Heart left ventricle (tissue), 16 donors: Measurements from ENCODE around the gene SLC9C1. TPM values are rescaled to one million over a fixed set of nuclear protein-coding genes. Genes with fewer than 3 reads are reported as not detected.

Experiments
- ATAC-seq, 4 donors: fragments of 200-7000 bp; cut with Tn5 transposase; one replicate each; pipeline ENCODE4 v1.9.1; 2020 to 2022; ENCODE audit warnings: moderate library complexity in 4 of 4, mild to moderate bottlenecking in 3 of 4, moderate number of reproducible peaks in 1 of 4
- DNase-seq, 5 donors: peaks; one replicate each; pipeline ENCODE4 v3.0.0-alpha.2; 2020
- H3K27ac ChIP-seq, 12 donors: fragments of 200-600 bp; sonication (generic) in 4 of 12; one replicate each; pipeline versions ENCODE4 v1.5.0 to v1.8.0; 2016 to 2022; ENCODE audit warnings: mild to moderate bottlenecking in 2 of 12
- H3K27me3 ChIP-seq, 9 donors: fragments of 200-600 bp; sonication (generic) in 2 of 9; one replicate each; pipeline versions ENCODE4 v1.5.1 to v1.8.0; 2016 to 2022; ENCODE audit warnings: mild to moderate bottlenecking in 3 of 9
- H3K36me3 ChIP-seq, 9 donors: fragments of 200-600 bp; sonication (generic) in 2 of 9; one replicate each; pipeline versions ENCODE4 v1.5.0 to v1.8.0; 2018 to 2022; ENCODE audit warnings: mild to moderate bottlenecking in 2 of 9
- H3K4me1 ChIP-seq, 12 donors: fragments of 200-600 bp; sonication (generic) in 4 of 12; one replicate each; pipeline versions ENCODE4 v1.5.0 to v1.8.0; 2016 to 2022; ENCODE audit warnings: mild to moderate bottlenecking in 3 of 12
- H3K4me3 ChIP-seq, 12 donors: fragments of 200-600 bp; sonication (generic) in 4 of 12; one replicate each; pipeline versions ENCODE4 v1.5.0 to v1.8.0; 2017 to 2022; ENCODE audit warnings: mild to moderate bottlenecking in 9 of 12, moderate library complexity in 4 of 12
- H3K9me3 ChIP-seq, 12 donors: fragments of 200-600 bp; sonication (generic) in 4 of 12; one replicate each; pipeline versions ENCODE4 v1.5.0 to v1.8.0; 2016 to 2022; ENCODE audit warnings: mild to moderate bottlenecking in 1 of 12
- CTCF ChIP-seq, 12 donors: fragments of 200-600 bp; sonication (generic) in 4 of 12; IDR thresholded peaks; one replicate each; pipeline versions ENCODE4 v1.5.0 to v1.8.0; 2018 to 2022; ENCODE audit warnings: antibody characterized with exemption in 12 of 12, mild to moderate bottlenecking in 5 of 12
- POLR2A ChIP-seq, 2 donors: fragments of 450-650 bp; IDR thresholded peaks; one replicate each; pipeline ENCODE4 v1.6.1; 2017; ENCODE audit warnings: antibody characterized with exemption in 2 of 2, mild to moderate bottlenecking in 2 of 2, moderate library complexity in 2 of 2
- WGBS, 4 donors: extraction: QIAGEN DNeasy Blood & Tissue Kit in 2 of 4; methylation state at CpG; one replicate each; pipeline versions ENCODE4 v1.1.5 to v1.1.7; 2013 to 2018; 5-methylcytosine and 5-hydroxymethylcytosine counted together
- intact Hi-C, 10 donors: fragments of 100-400 bp; cut with DNase I; formaldehyde crosslinking; loops; one replicate each; pipeline versions ENCODE4 v1.11.1 to v1.14.2; 2022
- long read RNA-seq, 3 donors: library from polyadenylated mRNA; unstranded; transcript quantifications; one replicate each; pipeline ENCODE4 v2.0.0, GENCODE V29; 2020 to 2021
- polyA plus RNA-seq, 2 donors: library from polyadenylated mRNA; stranded (reverse); fragments of 200-250 nt; gene quantifications; one replicate each; pipeline ENCODE4 v1.2.3, GENCODE V29; 2013
- total RNA-seq, 9 donors: library from RNA; depleted of rRNA in 2 of 9; stranded (reverse); fragments of >200 nt in 2 of 9; fragmentation: NEBNext Ultra II Directional in 3 of 9; extraction: Animal tissue kit (Norgen Biotek cat#: 25700) in 3 of 9; gene quantifications; one replicate each; pipeline versions ENCODE4 v1.1.0 to v1.2.4, GENCODE V29; 2016 to 2023
- donor health status: ischemic (EF 13 %, LVEDD 7.1; RV severe dilation, severe dysfunction).
- donor health status: healthy with polysubstance abuse.
- donor health status: DM: no; HTN: yes; CAD: no.
- donor health status: DM: no; HTN: no; CAD: no.
- donor health status: ischemic (EF 25% LVEDD 6.9; RV normal size, moderate dysfunction).
- donor health status: ischemic (EF 25% LVEDD 5.7; RV mildly dilated, moderate dysfunction).
- donor health status: healthy.
- donor health status: DM: yes; HTN: yes; CAD: no.
- donor health status: ischemic (EF 35%, LVEDD 5.7; RV mildly dilated, moderate dysfunction).
- donor health status: nonischemic (EF 11% LVEDD 7.7; RV severe dilation, severe dysfunction).
- donor health status: DM: yes; HTN: yes; CAD: no.
- donor health status: PGD.
- donor health status: ischemic (EF 29% LVEDD 5.4; RV normal size, mild dysfunction).
- donor health status: nonischemic (EF 23%, LVEDD 6.1; RV moderate dilation, normal function).

SLC9C1 gene
- total RNA-seq (1 to 10 TPM in 7 of 9 donors, under 1 TPM in 2; 0.48 to 3.8 (median 1.4) TPM), polyA plus RNA-seq (under 1 TPM; 0.11 to 0.15 TPM)
- long read RNA-seq, donor 1, partial matches to known transcripts = 0 of 2 reads
- long read RNA-seq, donor 1, other reads (novel, unspliced or antisense) = 2 of 2 reads
- long read RNA-seq, donor 2 = 0 reads
- long read RNA-seq, donor 3, partial matches to known transcripts = 0 of 1 reads
- long read RNA-seq, donor 3, other reads (novel, unspliced or antisense) = 1 of 1 reads

DNA sequence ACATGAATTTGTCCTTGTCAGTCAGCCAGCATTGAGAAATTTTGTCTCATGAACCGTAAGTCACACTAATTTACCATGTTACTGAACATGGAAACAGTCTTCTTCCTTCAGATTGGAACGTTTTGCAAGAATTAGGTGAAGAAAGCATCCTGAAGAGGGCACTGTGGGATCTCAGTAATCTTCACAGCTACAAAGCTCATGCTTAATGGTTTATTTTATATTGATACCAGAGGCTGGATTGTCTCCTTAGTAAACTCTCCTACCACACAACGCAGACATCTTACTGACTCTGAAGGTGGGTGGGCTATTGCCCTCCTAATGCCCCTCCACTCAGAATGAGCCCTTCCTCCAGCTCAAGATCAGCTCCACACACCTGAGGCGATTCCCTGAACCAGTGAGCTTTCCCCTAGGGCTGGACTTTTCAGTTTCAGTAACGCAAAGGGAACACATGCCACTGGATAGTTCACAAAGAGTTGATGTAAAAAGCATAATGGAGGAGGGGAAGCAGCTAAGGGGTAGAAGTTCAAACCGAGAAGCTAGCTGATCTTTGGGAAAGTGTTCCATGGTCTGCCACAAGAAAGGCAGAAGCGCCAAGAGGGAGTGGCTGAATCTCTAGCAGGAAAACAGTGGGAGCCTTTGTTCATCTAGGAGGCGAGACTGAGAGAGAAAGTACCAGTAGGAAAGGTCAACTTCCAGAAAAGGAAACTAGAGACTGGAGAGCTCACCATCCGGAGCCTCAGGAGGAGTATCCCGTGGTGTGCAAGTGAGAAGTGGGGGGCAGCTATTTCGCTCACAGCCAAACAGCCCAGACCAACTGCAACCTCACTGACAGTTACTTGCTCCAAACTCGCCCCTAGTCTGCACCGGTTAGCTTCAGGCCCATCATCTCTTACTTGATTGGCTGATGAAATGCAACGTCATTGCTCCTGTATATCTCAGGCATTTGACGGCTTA, at the start of gene SLC9C1:
TSS of gene SLC9C1 (minus strand) at position 849 of the 954 bp plus-strand sequence. CDS start 7,425 bp downstream, outside the sequence.
- Histone ChIP-seq H3K4me3 (peak within 1 kb of the TSS; percentile 3 to 58 (median 50)), H3K4me1 (peaks cover 0 to 23% (median 4%) of the 10 kb centered on the region in 12 donors), H3K9me3 (no peaks in the 10 kb centered on the region), H3K27me3 (no peaks in the 10 kb centered on the region), H3K36me3 (no peaks in the 10 kb centered on the region), H3K27ac (peak within 1 kb of the TSS; percentile 39 to 78 (median 68))
- no peak for TF ChIP-seq POLR2A (IDR thresholded peaks at IDR 0.05)
- TF ChIP-seq CTCF (IDR thresholded peaks at IDR 0.05) = peak; percentile 40 to 77 (median 62)
- DNase-seq (peak in 2 of 5 donors; percentile 43 to 52), ATAC-seq (peak; percentile 77 to 91 (median 88))
- 11 to 20% (median 17%) methylated on average over 15 of the region's 15 CpGs for WGBS, 4 donors
- intact Hi-C loops = loop anchor here in 8 of 10 donors (2.0 to 10.0 kb wide), 7 partner anchors 169 to 239 kb away; no protein-coding TSS in a partner anchor

DNA sequence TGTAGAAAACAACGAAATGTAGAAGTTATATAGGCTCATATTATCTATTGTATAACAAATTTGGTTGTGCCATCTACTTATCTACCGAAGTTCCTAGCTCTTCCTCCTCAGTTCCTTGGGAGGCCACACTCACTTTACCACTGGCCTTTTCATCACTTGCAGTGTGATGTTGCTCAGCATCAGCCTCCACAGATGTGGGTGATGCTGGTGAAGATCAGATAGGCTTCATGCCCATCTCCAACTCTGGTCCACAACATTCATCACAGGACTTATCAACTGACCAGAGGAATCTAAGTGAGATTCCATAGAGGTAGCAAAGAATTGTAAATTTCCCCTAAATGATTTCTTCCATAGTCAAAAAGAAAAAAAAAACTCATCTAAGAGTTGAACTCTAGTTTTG, 47.4 kb upstream of the SLC9C1 start:
- no peak for DNase-seq
- intact Hi-C loops = no loop called here
- H3K4me1 ChIP-seq = peaks cover 0 to 20% (median 0%) of the 10 kb centered on the region in 12 donors
- peaks cover 0 to 15% (median 1%) of the 10 kb centered on the region in 12 donors for H3K9me3 ChIP-seq
- 81 to 90% (median 85%) methylated on average over 2 of the region's 2 CpGs for WGBS, 4 donors
- no peak for ATAC-seq
- no peaks in the 10 kb centered on the region for H3K27me3 ChIP-seq
- peaks cover 0 to 19% (median 0%) of the 10 kb centered on the region in 9 donors for H3K36me3 ChIP-seq
- H3K4me3 ChIP-seq = no peak overlapping the region
- no peak for TF ChIP-seq POLR2A (IDR thresholded peaks at IDR 0.05)
- no peak for TF ChIP-seq CTCF (IDR thresholded peaks at IDR 0.05)
- H3K27ac ChIP-seq = no peak overlapping the region

DNA sequence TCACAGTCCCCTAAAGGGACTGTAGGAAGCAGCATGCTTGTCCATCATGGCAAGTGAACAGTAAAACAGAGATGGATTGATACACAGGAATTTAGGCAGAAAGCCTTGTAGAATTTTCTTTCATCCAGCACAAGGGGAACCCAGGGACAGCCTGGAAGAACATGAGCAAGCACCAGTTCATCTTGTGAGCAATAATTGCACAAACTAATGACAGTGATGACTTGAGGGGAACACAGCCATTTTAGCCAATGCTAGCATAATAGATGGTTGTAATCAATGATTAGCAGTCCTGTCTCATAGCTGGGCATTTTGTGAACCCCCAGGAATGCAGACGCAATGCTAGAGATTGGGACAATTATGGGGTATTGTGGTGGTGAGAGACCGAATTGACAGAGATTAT, 45.6 kb upstream of the SLC9C1 start:
- intact Hi-C loops = no loop called here
- H3K36me3 ChIP-seq = peaks cover 0 to 5% (median 0%) of the 10 kb centered on the region in 9 donors
- no peaks in the 10 kb centered on the region for H3K27me3 ChIP-seq
- ATAC-seq = no peak
- no peak overlapping the region for H3K4me3 ChIP-seq
- no peak for TF ChIP-seq POLR2A (IDR thresholded peaks at IDR 0.05)
- TF ChIP-seq CTCF (IDR thresholded peaks at IDR 0.05) = no peak
- H3K27ac ChIP-seq = no peak overlapping the region
- no peak for DNase-seq
- peaks cover 0 to 20% (median 0%) of the 10 kb centered on the region in 12 donors for H3K4me1 ChIP-seq
- peaks cover 0 to 15% (median 1%) of the 10 kb centered on the region in 12 donors for H3K9me3 ChIP-seq
- 80 to 90% (median 85%) methylated on average over 2 of the region's 2 CpGs for WGBS, 4 donors

GRCh38 chr3:112339134-112339533, 45.1 kb upstream of the SLC9C1 start:
- H3K27ac ChIP-seq = no peak overlapping the region
- ATAC-seq = no peak

More at GRCh38 chr3:112339134-112339533, 45.1 kb upstream of the SLC9C1 start:
- Histone ChIP-seq H3K4me3 (no peak overlapping the region), H3K4me1 (peaks cover 0 to 20% (median 0%) of the 10 kb centered on the region in 12 donors), H3K9me3 (peaks cover 0 to 11% (median 1%) of the 10 kb centered on the region in 12 donors), H3K27me3 (no peaks in the 10 kb centered on the region), H3K36me3 (no peaks in the 10 kb centered on the region)
- intact Hi-C loops = no loop called here
- TF ChIP-seq POLR2A (IDR thresholded peaks at IDR 0.05) = no peak
- TF ChIP-seq CTCF (IDR thresholded peaks at IDR 0.05) = no peak
- DNase-seq = no peak
